Effector CD4-positive, alpha-beta T cell (primary cell): ENCODE data around the gene CXCR2.
A peak's percentile ranks its signal among the peaks of the same experiment; 100 is the strongest.
"Not testable (repeated sequence)": the region's sequence is repeated elsewhere in the genome, so short reads cannot be mapped to it uniquely, and the experiment has no call there.

ENCODE experiments used
- DNase-seq: peaks from one replicate; pipeline ENCODE4 v3.0.0-alpha.2; 2020

CXCR2 gene

DNA sequence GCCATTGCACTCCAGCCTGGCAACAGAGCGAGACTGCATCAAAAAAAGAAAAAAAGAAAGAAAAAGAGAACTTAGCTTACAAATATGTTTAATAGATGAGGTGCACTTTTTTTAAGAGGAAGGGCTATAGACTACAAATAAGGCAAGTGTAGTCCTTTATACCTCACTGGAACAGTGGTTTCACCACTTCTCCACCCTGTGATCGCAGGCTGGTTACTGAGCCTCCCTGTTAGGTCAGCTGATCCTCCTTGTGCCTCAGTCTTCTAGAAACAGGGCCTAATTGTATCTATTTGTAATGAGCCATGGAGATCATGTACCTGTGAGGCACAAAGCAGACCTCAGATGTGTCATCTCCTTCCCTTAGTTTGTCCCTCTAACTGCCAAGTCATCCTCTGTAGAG, 4.5 kb downstream of the CXCR2 start:
- DNase-seq: no peak

DNA sequence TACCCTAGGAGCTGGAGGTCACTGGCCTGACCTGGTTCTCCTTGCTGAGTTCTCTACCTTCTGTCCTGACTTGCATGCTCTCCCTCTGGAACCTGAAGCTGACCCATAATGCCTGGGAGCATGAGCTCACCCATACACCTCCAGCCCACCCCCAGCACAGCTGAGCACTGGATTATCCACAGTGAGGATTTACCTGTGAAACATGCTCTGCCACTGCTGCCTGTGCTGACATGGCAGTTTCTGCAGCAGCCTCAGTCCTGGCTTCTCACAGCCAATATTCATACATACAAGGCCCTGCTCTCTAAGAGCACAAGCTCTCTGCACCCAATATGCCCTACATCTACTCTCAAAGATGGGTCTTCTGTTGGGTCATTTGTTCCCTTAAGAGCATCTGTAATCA, 5.0 kb downstream of the CXCR2 start:
- DNase-seq: no peak

DNA sequence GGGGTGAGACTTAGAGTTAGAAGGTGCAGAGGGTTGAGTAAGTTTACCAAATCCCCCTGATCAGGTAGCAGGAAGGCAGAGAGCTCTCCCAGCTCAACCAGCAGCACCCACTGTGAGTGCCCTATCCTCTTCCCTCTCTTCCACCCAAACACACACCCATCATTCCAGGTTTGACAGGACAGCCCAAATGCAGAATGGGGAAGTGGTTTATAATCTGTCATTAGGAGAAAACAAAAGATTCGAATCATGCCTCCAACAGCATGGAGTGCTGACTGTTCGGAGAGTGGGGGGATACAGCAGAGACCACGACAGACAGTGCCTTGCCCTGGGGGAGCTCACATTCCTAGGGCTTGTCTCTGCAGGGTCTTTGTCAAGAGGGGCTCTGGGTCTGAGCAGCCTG, 11.7 kb downstream of the CXCR2 start:
- no peak for DNase-seq

DNA sequence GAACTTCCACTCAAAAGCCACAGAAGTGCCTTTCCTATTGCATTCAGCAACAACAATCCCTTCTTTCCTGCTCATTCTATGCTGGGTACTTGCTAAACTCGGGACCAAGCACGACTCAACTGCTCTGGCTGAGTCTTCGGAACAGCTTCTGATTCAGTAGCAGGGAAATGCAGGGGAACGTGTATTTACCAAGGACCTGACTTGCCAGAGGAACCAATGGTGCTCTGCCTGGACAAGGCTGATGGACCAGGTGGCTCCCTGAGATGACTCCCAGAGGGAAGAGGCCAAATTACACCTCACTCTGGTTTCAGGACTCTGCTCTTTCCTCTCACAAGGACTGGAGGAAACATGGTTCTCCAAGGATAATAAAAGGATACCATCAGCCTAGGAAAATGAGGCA, 12.2 kb downstream of the CXCR2 start:
- DNase-seq: no peak

DNA sequence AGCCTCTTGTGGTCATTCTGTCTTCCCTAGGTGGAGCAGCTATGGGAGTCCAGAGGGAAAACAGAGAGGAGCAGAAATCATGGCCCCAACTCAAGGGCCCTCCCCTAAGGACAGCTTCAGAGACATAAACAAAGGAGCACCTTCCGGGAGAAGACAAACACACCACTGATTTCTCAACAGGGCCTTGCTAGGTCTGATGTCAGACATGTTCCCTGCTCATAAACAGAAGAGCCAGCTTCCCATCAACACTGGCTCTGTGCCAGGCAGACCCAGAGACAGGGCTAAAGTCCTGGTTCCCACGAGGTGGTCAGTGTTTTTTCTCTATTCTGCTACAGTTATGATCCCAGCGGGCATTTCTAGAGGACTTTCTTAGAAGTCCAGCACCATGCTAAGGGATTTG, 19.3 kb downstream of the CXCR2 start:
- DNase-seq: no peak

DNA sequence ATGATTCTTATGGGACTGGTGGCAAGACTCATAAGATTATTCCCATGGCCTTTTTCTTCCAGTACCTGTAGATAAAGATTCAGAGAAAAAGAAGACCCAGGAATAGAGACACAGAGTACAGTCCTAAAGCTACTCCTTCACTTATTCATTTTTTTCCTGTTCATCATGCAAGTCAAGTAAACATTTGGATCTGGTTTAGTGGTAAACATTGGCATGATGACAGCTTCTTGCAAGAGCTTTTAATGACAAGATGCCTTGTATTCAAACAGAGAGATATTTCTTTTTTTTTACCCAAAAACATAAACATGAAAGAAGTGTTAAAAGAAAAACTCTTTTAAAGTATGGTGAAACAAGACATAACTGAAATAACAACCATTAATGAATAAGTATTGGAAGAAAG, 20.2 kb downstream of the CXCR2 start:
- no peak for DNase-seq

DNA sequence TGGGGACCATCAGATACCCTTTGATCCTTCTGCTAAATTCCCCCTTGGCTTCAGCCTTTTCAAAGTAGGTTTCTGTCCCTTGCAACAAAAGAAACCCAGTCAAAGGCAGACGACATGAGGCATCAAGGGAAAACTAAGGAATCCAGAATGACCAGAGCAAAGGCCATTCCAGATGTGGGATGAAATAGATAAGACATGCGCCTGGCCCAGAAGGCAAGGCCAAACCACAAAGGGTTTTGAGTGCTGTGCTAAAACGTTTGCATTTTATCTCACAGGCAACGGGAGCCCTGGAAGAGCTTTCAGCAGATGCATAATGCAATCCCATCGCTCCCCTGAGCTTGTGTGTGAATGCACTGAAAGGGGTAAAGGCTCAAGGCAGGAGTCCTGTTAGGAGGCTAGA, 23.3 kb downstream of the CXCR2 start:
- no peak for DNase-seq

DNA sequence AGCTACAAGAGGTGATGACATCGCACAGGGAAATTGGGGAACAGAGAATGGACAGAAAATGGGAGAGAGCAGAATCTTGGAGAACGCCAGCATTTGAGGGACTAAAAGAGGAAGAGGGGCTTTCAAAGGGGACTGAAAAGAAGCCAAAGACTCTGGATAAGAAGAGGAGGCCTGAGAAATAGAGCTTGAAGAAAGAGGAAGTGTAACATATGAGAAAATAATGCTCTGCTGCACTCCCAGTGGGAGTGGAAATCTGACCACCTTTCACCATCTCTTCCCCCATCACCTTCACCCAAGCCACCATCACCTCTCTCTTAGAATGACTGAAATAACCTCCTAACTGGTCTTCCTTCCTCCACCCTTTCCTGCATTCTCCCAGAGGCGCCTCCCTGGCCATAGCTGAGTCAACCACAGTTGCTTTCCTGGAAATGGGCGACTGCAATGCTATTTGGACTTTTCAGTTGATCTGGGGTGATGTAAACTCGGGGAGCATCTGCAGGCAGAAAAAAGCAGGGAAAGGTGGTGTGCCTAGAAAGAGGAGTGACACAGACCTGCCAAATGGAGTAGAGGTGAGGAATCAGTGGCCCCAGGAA, 24.1 kb downstream of the CXCR2 start:
- DNase-seq: no peak

DNA sequence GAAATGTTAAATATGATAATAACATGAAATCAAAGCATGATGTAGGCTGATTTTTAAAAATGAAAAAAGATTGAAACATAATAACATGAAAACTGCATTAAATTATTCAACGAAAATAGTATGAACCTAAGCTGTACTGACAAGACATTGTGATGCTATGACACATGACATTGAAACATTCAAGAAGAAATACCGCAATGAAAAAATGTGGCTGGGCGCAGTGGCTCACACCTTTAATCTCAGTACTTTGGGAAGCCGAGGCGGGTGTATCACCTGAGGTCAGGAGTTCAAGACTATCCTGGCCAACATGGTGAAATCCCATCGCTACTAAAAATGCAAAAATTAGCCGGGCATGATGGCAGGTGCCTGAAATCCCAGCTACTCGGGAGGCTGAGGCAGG, 26.3 kb downstream of the CXCR2 start:
- no peak for DNase-seq

DNA sequence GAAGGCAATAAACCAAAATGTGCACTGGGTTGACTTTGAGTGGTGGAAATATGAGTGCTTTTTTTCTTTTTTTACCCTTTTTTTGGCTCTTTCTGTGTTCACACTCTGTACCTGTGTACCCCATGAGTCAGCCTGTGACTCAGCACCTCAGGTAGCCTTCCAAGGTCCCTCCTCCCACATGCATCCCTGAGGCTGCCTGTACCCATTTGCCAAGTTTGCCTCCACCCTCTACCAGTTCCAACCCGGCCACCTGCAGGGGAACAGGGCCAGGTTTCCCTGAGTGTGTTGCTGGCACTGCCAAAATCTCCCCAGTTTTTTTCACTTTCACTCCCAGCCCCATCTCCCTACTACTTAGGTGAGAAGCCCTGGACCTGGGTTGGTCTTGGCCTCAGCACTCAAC, 26.9 kb downstream of the CXCR2 start:
- DNase-seq: no peak

DNA sequence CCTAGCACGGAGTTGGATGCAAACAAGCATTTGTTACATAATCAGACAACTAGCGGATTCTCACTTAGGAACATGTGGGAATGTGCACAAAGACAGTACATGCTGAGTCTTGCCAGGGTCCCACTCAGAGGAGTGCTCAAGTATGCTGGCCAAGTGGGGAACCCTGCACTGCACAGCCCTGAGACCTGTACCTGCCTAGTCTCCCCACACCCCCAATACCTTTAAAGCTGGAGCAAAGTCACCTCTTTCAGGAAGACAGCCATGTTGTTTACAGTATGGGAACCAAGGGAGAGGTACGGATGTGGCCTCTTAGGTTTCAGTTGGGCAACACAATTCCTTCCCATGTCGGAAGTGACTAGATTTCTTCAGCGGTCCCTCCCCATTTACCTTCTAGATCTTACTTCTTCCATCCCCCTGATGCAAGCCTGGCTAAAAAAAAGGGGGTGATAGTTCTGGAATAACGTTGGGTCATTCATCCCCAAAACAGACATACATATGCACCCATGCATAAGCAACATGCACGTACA, 30.2 kb downstream of the CXCR2 start:
- no peak for DNase-seq

DNA sequence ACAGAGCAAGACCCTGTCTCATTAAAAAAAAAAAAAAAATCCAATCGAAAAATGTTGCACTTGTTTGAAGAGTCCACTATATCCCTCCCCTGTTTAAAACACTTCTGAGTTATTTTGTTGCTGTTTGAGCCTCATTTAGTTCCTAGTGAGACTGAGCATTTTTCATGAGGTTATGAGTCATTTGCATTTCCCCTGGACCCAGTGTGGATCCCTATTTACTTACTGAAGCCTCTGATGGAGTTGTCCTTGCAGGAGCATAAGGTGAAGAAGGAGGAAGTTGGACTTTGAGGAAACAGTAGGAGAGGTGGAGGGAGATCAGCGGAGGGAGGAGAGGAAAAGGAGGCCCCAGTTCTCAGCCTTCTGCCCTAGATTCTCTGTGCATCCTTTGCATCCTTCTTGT, 35.8 kb downstream of the CXCR2 start:
- DNase-seq: no peak

DNA sequence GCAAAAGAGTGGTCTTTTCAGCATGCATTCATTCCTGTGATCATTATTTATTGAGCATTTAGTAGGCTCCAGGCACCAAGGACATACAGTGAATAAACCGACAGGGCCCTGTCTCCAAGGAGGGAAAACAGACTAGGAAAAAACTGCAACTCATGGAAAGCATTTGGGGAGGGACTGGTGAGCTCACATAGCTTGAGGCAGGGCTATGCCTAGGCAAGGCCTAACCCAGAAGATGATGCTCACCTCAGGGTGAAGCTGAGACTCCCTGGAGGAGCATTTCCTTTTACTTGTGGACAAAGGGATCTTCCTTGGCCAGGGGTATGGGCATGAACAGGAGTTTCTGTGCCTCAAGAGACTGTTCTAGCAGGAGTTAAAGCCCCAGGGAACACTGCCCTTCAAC, 37.0 kb downstream of the CXCR2 start:
- no peak for DNase-seq

DNA sequence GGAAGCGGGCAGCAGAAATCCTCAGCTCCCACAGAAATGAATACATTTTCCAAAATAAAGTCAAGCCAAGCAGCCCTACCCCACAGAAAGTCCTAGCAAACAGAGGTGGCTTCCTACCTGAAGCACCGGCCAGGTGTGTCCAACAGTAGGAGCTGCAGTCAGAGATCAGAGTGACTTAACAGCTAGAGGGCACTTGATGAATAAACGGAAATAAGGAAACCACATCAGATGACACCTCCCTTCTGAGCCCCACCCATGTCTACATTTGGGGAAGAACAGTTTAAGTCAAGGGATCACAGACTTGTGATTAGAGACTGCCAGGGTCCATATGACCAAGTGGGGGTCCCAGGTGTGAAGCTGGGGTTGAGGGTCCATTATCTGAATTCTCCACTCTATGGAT, 41.0 kb downstream of the CXCR2 start, which contains the start of gene CXCR1:
Gene CXCR1, minus strand, starts transcription at position 172 of the 400 bp plus-strand sequence. CDS start 1,751 bp downstream, outside the sequence.
- peak; percentile 7 for DNase-seq

DNA sequence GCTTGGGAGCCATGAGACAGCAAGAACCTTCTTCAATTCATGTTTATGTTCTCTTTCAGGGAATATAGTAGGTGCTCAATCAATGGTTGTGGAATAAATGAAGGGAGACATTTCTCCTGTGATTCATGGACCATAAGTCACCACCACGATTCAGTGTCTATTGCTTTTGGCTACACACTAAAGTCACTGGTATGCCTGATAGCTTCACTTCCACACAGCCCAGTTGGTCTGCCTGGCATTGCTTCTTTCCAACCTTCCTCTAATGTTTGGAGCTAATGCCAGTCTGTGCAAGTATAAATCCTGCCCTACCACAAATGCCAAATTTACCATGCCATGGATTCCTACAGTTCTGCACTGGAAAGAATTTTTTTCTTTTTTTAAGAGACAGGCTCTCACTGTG, 42.2 kb downstream of the CXCR2 start:
- no peak for DNase-seq

DNA sequence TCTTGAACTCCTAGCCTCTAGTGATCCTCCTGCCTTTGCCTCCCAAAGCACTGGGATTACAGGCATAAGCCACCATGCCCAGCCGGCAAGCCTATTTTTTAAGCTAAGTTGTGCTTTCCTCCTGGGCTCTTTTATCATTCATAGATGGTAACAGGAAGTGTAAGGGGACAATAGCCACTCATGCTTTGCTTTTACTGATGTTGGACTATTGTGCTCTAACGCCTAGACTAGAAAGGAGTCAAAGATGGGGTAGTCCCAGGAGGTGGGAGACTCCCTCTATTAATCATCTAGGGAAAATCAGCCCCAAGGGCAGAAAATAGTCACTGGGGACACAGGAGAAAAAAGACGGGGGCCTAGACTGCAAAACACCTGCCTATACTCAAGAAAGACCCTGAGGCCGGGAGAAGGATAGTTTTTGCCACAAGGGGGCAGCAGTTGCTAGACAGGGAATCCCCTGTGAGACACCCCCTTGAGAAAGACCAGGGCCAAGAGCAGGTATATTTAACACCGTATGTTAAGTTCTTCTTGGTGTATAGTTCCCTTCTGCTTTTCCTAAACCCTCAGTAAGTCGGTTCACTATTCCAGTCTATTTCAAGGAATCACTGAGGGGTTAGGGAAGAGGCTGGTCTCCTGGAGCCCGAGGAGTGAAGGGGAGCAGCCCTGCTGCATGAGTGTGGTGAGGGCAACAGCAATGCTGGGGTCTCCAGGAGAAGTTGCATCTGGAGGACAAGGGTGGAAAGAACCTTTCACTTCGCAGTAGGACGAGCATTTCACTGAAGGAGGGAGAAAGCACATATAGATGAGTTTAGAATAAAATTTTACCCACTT, 43.0 kb downstream of the CXCR2 start:
- DNase-seq: peak; percentile 57

DNA sequence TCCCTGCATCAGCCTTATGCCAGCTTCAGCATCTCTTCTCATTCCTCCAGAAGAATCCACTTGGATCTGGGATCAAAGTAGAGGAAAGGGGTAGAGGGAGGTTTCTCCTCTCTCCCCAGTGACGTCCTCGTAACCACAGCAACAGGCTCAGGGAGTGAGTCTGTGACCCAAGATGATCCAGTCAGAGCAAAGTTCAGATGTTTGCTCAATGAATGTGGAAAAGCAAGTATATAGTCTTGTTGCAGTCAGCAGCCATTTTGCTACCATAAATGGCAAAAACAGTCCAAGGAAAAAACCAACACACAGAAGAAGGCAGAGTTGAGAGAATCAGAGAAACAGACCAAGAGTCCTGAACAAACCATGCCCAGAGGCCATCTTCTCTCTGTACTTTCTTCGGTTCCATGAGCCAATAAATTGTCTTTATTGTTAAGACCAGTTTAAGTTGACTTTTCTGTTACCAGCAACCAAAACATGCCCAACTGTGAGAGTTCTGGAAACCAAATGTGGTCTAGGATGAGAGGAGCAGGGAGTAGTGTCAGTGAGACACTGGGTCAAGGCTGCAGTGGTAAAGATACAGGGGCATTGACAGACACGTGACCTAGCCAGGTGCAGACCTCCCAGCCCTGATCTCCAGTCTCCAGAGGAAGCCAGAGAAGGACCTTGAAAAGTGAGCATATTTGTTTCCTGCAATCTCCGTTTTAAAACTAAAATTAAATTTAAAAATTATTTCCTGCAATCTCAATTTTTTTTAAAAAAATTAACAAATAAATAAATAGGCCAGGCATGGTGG, 44.1 kb downstream of the CXCR2 start:
- DNase-seq: no peak

DNA sequence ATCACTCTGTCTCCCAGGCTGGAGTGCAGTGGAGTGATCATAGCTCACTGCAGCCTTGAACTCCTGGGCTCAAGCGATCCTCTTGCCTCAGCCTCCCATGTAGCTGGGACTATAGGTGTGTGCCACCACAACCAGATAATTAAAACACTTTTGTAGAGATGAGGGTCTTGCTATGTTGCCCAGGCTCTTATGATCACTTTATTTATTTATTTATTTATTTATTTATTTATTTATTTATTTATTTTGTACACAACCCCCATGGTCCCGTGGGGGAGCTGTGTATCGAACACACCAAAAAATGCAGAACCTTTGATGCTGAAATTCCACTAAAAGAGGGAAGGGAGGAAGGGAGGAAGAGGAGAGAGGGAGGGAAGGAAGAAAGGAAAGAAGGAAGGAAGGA, 45.9 kb downstream of the CXCR2 start:
- not testable (repeated sequence) for DNase-seq

DNA sequence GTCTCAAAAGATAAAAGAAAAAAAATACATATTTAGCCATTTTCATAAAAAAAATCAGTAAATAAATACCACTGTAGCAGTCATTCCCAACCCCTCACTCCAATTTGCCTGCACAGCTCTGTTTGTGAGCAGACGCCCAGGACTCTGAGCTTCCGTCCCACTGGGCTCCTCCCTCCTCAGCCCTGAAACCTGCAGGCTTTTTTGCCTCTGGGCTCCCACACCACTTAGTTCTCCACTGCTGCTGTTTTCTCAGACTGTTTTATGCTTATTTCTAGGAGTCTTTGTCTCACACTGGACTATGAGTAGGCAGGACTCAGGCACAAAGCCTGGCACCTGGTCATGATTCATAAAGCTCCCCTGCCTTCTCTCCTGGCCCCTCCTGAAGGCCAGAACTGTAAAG, 47.0 kb downstream of the CXCR2 start:
- no peak for DNase-seq

DNA sequence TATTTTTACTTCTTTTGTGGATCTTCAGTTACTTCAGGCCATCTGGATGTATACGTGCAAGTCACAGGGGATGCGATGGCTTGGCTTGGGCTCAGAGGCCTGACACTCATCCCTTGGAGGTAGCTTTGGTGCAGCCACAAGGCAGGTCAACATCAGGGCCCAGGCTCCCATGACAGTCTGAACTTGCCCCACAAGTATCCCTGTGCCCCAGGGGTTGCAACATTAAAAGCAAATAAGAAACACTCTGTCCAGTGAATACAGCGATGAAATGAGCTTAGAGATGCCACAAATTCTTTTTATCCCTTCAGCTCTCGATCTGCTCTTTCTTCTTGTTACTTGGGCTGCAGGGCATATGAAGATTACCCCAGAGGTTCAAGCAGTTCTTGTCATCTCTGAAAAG, 54.0 kb downstream of the CXCR2 start:
- DNase-seq: no peak

DNA sequence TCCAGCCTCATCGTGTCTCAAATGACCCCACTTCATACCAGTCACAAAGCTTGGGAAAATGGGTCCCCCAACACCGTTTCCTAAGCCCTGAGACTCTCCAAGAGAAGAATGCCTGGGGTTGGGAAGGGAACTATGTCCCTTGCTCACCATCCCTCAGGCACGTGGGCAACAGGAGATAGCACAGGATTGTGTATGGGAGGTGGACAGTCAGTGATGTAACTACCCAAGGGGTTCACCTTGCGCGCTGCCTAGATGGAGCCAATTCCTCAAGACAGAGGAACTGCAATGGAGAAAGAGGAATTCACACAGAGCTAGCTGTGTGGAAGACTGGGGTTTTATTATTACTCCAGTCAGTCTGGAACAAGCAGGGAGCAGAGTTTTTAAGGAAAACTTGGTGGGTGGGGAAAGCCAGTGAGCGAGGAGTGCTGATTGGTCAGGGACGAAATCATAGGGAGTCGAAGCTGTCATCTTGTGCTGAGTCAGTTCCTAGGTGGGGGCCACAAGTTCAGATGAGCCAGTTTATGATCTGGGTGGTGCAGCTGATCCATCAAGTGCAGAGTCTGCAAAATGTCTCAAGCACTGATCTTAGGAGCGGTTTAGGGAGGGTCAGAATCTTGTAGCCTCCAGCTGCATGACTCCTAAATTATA, 54.8 kb downstream of the CXCR2 start:
- DNase-seq: no peak

DNA sequence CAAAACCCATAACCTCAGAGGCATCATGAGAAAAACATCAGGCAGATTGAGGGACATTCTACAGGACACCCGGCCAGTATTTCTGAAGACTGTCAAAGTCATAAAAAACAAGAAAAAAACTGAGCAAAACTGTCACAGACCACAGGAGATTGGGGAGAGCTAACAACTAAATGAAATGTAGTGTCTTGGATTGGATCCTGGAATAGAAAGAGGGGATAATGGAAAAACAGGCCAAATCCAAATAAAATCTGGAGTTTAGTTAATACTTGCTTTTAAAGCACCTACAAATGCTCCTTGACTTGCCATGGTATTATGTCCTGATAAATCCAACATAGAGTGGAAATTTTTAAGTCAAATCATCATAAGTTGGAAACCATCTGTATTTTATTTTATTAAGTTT, 58.5 kb downstream of the CXCR2 start:
- no peak for DNase-seq

DNA sequence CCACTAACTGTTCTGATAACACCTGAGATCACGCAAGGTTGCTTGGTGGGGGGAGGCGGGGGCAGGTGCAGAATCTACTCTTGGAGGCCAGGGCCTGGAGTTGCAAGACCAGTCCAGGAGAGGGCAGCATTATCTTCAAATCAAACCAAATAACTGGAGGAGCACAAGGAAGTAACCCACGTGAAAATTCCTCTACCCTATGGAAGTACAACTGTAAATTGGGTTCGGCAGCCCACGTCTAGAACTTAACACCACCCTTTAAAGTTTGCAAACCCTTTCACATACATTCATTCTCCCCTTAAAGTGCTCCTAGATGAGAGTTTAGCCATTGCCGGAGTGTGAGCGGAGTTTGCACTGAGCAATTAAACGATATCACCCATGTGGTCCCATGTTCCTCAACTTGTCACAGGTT, 60.5 kb downstream of the CXCR2 start:
- peak; percentile 57 for DNase-seq
